ENCODE results near the gene SYTL2. TPM values are rescaled to one million over a fixed set of nuclear protein-coding genes. Genes with fewer than 3 reads are reported as not detected.
"Not testable (repeated sequence)": the region's sequence is repeated elsewhere in the genome, so short reads cannot be mapped to it uniquely, and the experiment has no call there.

SYTL2 gene
- total and polyA plus RNA-seq, 8 donors, result 2.5 to 12.2 (median 4.0) TPM

- Histone ChIP-seq H3K27ac (peak overlapping the region; percentile 77 to 85 (median 84)), H3K36me3 (no peaks in the 10 kb centered on the region), H3K4me3 (peak overlapping the region; percentile 23 to 54 (median 41)), H3K9me3 (no peaks in the 10 kb centered on the region), H3K4me1 (peaks cover 0 to 2% (median 0%) of the 10 kb centered on the region in 3 donors), H3K27me3 (no peaks in the 10 kb centered on the region)
- ATAC-seq, result no peak
- DNase-seq, result no peak
- no peak for FAIRE-seq
- intact Hi-C loops (cut with DNase I), result loop anchor here in 1 of 3 donors (10.0 kb wide), 1 partner anchor 441 kb away; no protein-coding TSS in a partner anchor
- TF ChIP-seq, protein P1, sequence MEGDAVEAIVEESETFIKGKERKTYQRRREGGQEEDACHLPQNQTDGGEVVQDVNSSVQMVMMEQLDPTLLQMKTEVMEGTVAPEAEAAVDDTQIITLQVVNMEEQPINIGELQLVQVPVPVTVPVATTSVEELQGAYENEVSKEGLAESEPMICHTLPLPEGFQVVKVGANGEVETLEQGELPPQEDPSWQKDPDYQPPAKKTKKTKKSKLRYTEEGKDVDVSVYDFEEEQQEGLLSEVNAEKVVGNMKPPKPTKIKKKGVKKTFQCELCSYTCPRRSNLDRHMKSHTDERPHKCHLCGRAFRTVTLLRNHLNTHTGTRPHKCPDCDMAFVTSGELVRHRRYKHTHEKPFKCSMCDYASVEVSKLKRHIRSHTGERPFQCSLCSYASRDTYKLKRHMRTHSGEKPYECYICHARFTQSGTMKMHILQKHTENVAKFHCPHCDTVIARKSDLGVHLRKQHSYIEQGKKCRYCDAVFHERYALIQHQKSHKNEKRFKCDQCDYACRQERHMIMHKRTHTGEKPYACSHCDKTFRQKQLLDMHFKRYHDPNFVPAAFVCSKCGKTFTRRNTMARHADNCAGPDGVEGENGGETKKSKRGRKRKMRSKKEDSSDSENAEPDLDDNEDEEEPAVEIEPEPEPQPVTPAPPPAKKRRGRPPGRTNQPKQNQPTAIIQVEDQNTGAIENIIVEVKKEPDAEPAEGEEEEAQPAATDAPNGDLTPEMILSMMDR (IDR thresholded peaks at IDR 0.05), result no peak
- WGBS, 2 donors, result 44% methylated on average over 7 of the region's 7 CpGs
Measured at GRCh38 chr11:85854212-85854556, 43.2 kb upstream of the SYTL2 start.

GRCh38 chr11:85853541-85853940, 42.6 kb upstream of the SYTL2 start:
- not testable (repeated sequence) for DNase-seq, ATAC-seq, H3K27me3 ChIP-seq, H3K4me1 ChIP-seq, H3K27ac ChIP-seq, FAIRE-seq, H3K9me3 ChIP-seq, H3K36me3 ChIP-seq
- peak overlapping the region in 1 of 4 donors; percentile 52 for H3K4me3 ChIP-seq
- 96% methylated on average over 5 to 7 of the region's 7 CpGs for WGBS, 2 donors
- intact Hi-C loops (cut with DNase I), result loop anchor here in 1 of 3 donors (10.0 kb wide), 1 partner anchor 441 kb away; no protein-coding TSS in a partner anchor

GRCh38 chr11:85852754-85853153, 41.8 kb upstream of the SYTL2 start:
- not testable (repeated sequence) for H3K4me3 ChIP-seq, FAIRE-seq, H3K27me3 ChIP-seq, H3K27ac ChIP-seq, H3K9me3 ChIP-seq, H3K36me3 ChIP-seq, ATAC-seq, H3K4me1 ChIP-seq
- intact Hi-C loops (cut with DNase I), result loop anchor here in 1 of 3 donors (10.0 kb wide), 1 partner anchor 442 kb away; no protein-coding TSS in a partner anchor
- 98% methylated on average over 25 to 33 of the region's 33 CpGs for WGBS, 2 donors
- peak in 1 of 6 donors; percentile 56 for DNase-seq

GRCh38 chr11:85848556-85848955, 37.6 kb upstream of the SYTL2 start:
- TF ChIP-seq, protein P1 (IDR thresholded peaks at IDR 0.05), result no peak
- intact Hi-C loops (cut with DNase I), result loop anchor here in 1 of 3 donors (5.0 kb wide), 1 partner anchor 246 kb away; no protein-coding TSS in a partner anchor
- no peak for ATAC-seq

GRCh38 chr11:85848006-85848405, 37.1 kb upstream of the SYTL2 start:
- Histone ChIP-seq H3K27ac (no peak overlapping the region), H3K36me3 (no peaks in the 10 kb centered on the region), H3K4me3 (no peak overlapping the region), H3K4me1 (peaks cover 0 to 7% (median 0%) of the 10 kb centered on the region in 3 donors), H3K27me3 (no peaks in the 10 kb centered on the region), H3K9me3 (no peaks in the 10 kb centered on the region)
- intact Hi-C loops (cut with DNase I), result loop anchor here in 1 of 3 donors (5.0 kb wide), 1 partner anchor 246 kb away; no protein-coding TSS in a partner anchor
- WGBS, 2 donors, result 82 to 93% methylated on average over 3 of the region's 3 CpGs
- ATAC-seq (no peak), FAIRE-seq (no peak), DNase-seq (no peak)
- TF ChIP-seq, protein P1 (IDR thresholded peaks at IDR 0.05), result no peak

More at GRCh38 chr11:85848556-85848955, 37.6 kb upstream of the SYTL2 start:
- H3K4me1 ChIP-seq, result peaks cover 0 to 7% (median 0%) of the 10 kb centered on the region in 3 donors
- H3K36me3 ChIP-seq, result no peaks in the 10 kb centered on the region
- FAIRE-seq (no peak), DNase-seq (no peak)
- H3K9me3 ChIP-seq, result no peaks in the 10 kb centered on the region
- no peaks in the 10 kb centered on the region for H3K27me3 ChIP-seq
- 90 to 91% methylated on average over 2 of the region's 2 CpGs for WGBS, 2 donors
- H3K27ac ChIP-seq, result no peak overlapping the region
- H3K4me3 ChIP-seq, result no peak overlapping the region

- no peak for ATAC-seq
- no peak for DNase-seq
- no peak for FAIRE-seq
- Histone ChIP-seq H3K27ac (no peak overlapping the region), H3K4me1 (peaks cover 0 to 7% (median 0%) of the 10 kb centered on the region in 3 donors), H3K36me3 (no peaks in the 10 kb centered on the region), H3K9me3 (no peaks in the 10 kb centered on the region), H3K4me3 (no peak overlapping the region), H3K27me3 (no peaks in the 10 kb centered on the region)
- intact Hi-C loops (cut with DNase I), result loop anchor here in 1 of 3 donors (5.0 kb wide), 1 partner anchor 245 kb away; no protein-coding TSS in a partner anchor
- TF ChIP-seq, protein P1 (IDR thresholded peaks at IDR 0.05), result no peak
Measured at GRCh38 chr11:85847436-85847835, 36.5 kb upstream of the SYTL2 start.
